GF-D8 (cell line): ENCODE results near the gene COX8A.

Source experiments
- DNase-seq: peaks from one replicate; lab custom pipeline; 2025; lab: John Stamatoyannopoulos, UW

Gene COX8A

GRCh38 chr11:64021757-64022093 lies 47.3 kb downstream of the COX8A start:
- DNase-seq, result no peak

- DNase-seq, result no peak
These were observed 47.8 kb downstream of the COX8A start for GRCh38 chr11:64022125-64022784.

- DNase-seq, result no peak
These were observed 49.6 kb downstream of the COX8A start for GRCh38 chr11:64023712-64024710.

GRCh38 chr11:64025205-64025604 lies 50.8 kb downstream of the COX8A start:
- DNase-seq, result no peak
